ENCODE measurements around the gene DMD. TPM values are rescaled to one million over a fixed set of nuclear protein-coding genes. Genes with fewer than 3 reads are reported as not detected.

DMD gene
- total RNA-seq, 2 donors from 2014 or later = 19.6 to 24.9 TPM

GRCh38 chrX:31423609-31424189 lies 1787.7 kb downstream of the DMD start:
- H3K27me3 ChIP-seq (ENCODE audit: control insufficient read depth, insufficient read depth, low read length, poor library complexity, severe bottlenecking) = no peaks in the 10 kb centered on the region
- H3K9me3 ChIP-seq (ENCODE audit: control insufficient read depth, low read length) = no peaks in the 10 kb centered on the region
- Mint-ChIP-seq H3K27me3 (ENCODE audit: insufficient read depth) (no peaks in the 10 kb centered on the region), H3K4me1 (peaks cover 2% of the 10 kb centered on the region), H3K27ac (no peak overlapping the region), H3K36me3 (ENCODE audit: low read depth) (peaks cover under 1% of the 10 kb centered on the region), H3K9me3 (peaks cover 30% of the 10 kb centered on the region), H3K4me3 (no peak overlapping the region)
- no peaks in the 10 kb centered on the region for H3K4me1 ChIP-seq (ENCODE audit: control insufficient read depth, insufficient read depth, low read length)
- TF ChIP-seq CTCF (conservative IDR thresholded peaks at IDR 0.05) = peak; percentile 74
- no peak overlapping the region for H3K27ac ChIP-seq (ENCODE audit: low read depth, low read length)
- peak; percentile 65 for DNase-seq
- H3K9ac ChIP-seq (ENCODE audit: extremely low read depth, low read length, poor library complexity, severe bottlenecking) = no peak overlapping the region
- 62% methylated on average over 6 of the region's 6 CpGs; no CpG with 5 or more reads in 1 of the 2 experiments for whole genome bisulfite sequencing, 2 experiments (ENCODE audit: insufficient coverage in 1 of 2, insufficient read length in 1 of 2)
- no peak overlapping the region for H3K4me3 ChIP-seq (ENCODE audit: low read length)
- no peaks in the 10 kb centered on the region for H3K36me3 ChIP-seq (ENCODE audit: control insufficient read depth, insufficient read depth, low read length)

- Histone ChIP-seq H3K4me3 (ENCODE audit: low read length) (no peak overlapping the region), H3K4me1 (ENCODE audit: control insufficient read depth, insufficient read depth, low read length) (no peaks in the 10 kb centered on the region), H3K36me3 (ENCODE audit: control insufficient read depth, insufficient read depth, low read length) (no peaks in the 10 kb centered on the region), H3K9me3 (ENCODE audit: control insufficient read depth, low read length) (no peaks in the 10 kb centered on the region), H3K27ac (ENCODE audit: low read depth, low read length) (no peak overlapping the region), H3K27me3 (ENCODE audit: control insufficient read depth, insufficient read depth, low read length, poor library complexity, severe bottlenecking) (no peaks in the 10 kb centered on the region), H3K9ac (ENCODE audit: extremely low read depth, low read length, poor library complexity, severe bottlenecking) (no peak overlapping the region)
- Mint-ChIP-seq H3K4me1 (peaks cover 2% of the 10 kb centered on the region), H3K27me3 (ENCODE audit: insufficient read depth) (no peaks in the 10 kb centered on the region), H3K27ac (no peak overlapping the region), H3K4me3 (no peak overlapping the region), H3K9me3 (peaks cover 32% of the 10 kb centered on the region), H3K36me3 (ENCODE audit: low read depth) (peaks cover 7% of the 10 kb centered on the region)
- no peak for TF ChIP-seq CTCF (conservative IDR thresholded peaks at IDR 0.05)
- 88 to 100% methylated on average over 2 of the region's 3 CpGs for WGBS, 2 experiments (ENCODE audit: insufficient coverage in 1 of 2, insufficient read length in 1 of 2)
- no peak for DNase-seq
These were observed 1789.9 kb downstream of the DMD start for GRCh38 chrX:31421441-31421840.

GRCh38 chrX:31420711-31421151 lies 1790.6 kb downstream of the DMD start:
- Histone ChIP-seq H3K9ac (ENCODE audit: extremely low read depth, low read length, poor library complexity, severe bottlenecking) (no peak overlapping the region), H3K9me3 (ENCODE audit: control insufficient read depth, low read length) (no peaks in the 10 kb centered on the region), H3K4me3 (ENCODE audit: low read length) (no peak overlapping the region), H3K27me3 (ENCODE audit: control insufficient read depth, insufficient read depth, low read length, poor library complexity, severe bottlenecking) (no peaks in the 10 kb centered on the region), H3K36me3 (ENCODE audit: control insufficient read depth, insufficient read depth, low read length) (no peaks in the 10 kb centered on the region), H3K4me1 (ENCODE audit: control insufficient read depth, insufficient read depth, low read length) (no peaks in the 10 kb centered on the region), H3K27ac (ENCODE audit: low read depth, low read length) (no peak overlapping the region)
- Mint-ChIP-seq H3K36me3 (ENCODE audit: low read depth) (peaks cover 7% of the 10 kb centered on the region), H3K27me3 (ENCODE audit: insufficient read depth) (no peaks in the 10 kb centered on the region), H3K4me1 (peaks cover 2% of the 10 kb centered on the region), H3K4me3 (no peak overlapping the region), H3K9me3 (peaks cover 33% of the 10 kb centered on the region), H3K27ac (no peak overlapping the region)
- no peak for TF ChIP-seq CTCF (conservative IDR thresholded peaks at IDR 0.05)
- DNase-seq = no peak
- WGBS, 2 experiments (ENCODE audit: insufficient coverage in 1 of 2, insufficient read length in 1 of 2) = 87% methylated on average over 3 of the region's 3 CpGs; no CpG with 5 or more reads in 1 of the 2 experiments
